Heart right ventricle (tissue), 16 donors: ENCODE data around the gene HOXC12. TPM values are rescaled to one million over a fixed set of nuclear protein-coding genes. Genes with fewer than 3 reads are reported as not detected.

Experiments used
- ATAC-seq, 8 donors: fragments of 200-7000 bp; cut with Tn5 transposase; one replicate each; pipeline ENCODE4 v1.9.1; 2020; ENCODE audit warnings: mild to moderate bottlenecking in 8 of 8, moderate library complexity in 8 of 8, moderate number of reproducible peaks in 1 of 8
- DNase-seq, 2 donors: peaks; one replicate each; pipeline ENCODE4 v3.0.0-alpha.2; 2020
- H3K27ac ChIP-seq, 10 donors: fragments of 200-600 bp; sonication (generic) in 2 of 10; one replicate each; pipeline versions ENCODE4 v1.5.0 to v1.8.0; 2020 to 2022; ENCODE audit warnings: mild to moderate bottlenecking in 3 of 10
- H3K27me3 ChIP-seq, 7 donors: fragments of 200-600 bp; one replicate each; pipeline ENCODE4 v1.8.0; 2021 to 2022; ENCODE audit warnings: mild to moderate bottlenecking in 2 of 7
- H3K36me3 ChIP-seq, 9 donors: fragments of 200-600 bp; sonication (generic) in 1 of 9; one replicate each; pipeline versions ENCODE4 v1.5.0 to v1.8.0; 2020 to 2022; ENCODE audit warnings: mild to moderate bottlenecking in 2 of 9
- H3K4me1 ChIP-seq, 9 donors: fragments of 200-600 bp; sonication (generic) in 1 of 9; one replicate each; pipeline versions ENCODE4 v1.5.0 to v1.8.0; 2020 to 2022; ENCODE audit warnings: mild to moderate bottlenecking in 4 of 9
- H3K4me3 ChIP-seq, 10 donors: fragments of 200-600 bp; sonication (generic) in 2 of 10; one replicate each; pipeline versions ENCODE4 v1.5.0 to v1.8.0; 2020 to 2022; ENCODE audit warnings: mild to moderate bottlenecking in 7 of 10, moderate library complexity in 2 of 10
- H3K9me3 ChIP-seq, 11 donors: fragments of 200-600 bp in 10 of 11; sonication (generic) in 2 of 11; one replicate each; pipeline versions ENCODE4 v1.5.0 to v1.8.0; 2013 to 2022; ENCODE audit warnings: mild to moderate bottlenecking in 2 of 11, control low read depth in 1 of 11, moderate library complexity in 1 of 11
- CTCF ChIP-seq, 9 donors: fragments of 200-600 bp; sonication (generic) in 2 of 9; IDR thresholded peaks; one replicate each; pipeline versions ENCODE4 v1.5.0 to v1.8.0; 2021 to 2022; ENCODE audit warnings: antibody characterized with exemption in 9 of 9, mild to moderate bottlenecking in 5 of 9, moderate library complexity in 1 of 9
- WGBS, 2 donors: extraction: QIAGEN DNeasy Blood & Tissue Kit; methylation state at CpG; one replicate each; pipeline ENCODE4 v1.1.7; 2013; ENCODE audit warnings: inconsistent platforms in 1 of 2; 5-methylcytosine and 5-hydroxymethylcytosine counted together
- intact Hi-C, 10 donors: fragments of 100-400 bp; cut with DNase I; formaldehyde crosslinking; loops; one replicate each; pipeline versions ENCODE4 v1.11.1 to v1.14.2; 2022
- polyA plus RNA-seq, 2 donors: library from polyadenylated mRNA; stranded (reverse); fragments of 200-250 nt; gene quantifications; one replicate each; pipeline ENCODE4 v1.2.3, GENCODE V29; 2013
- total RNA-seq, 10 donors: library from RNA; stranded (reverse); fragmentation: NEBNext Ultra II Directional in 3 of 10; extraction: Animal tissue kit (Norgen Biotek cat#: 25700) in 3 of 10; gene quantifications; one replicate each; pipeline versions ENCODE4 v1.2.1 to v1.2.4, GENCODE V29; 2021 to 2023
- donor health status: Arrhythmogenic right ventricular cardiomyopathy.
- donor health status: ischemic (EF 13 %, LVEDD 7.1; RV severe dilation, severe dysfunction).
- donor health status: healthy with polysubstance abuse.
- donor health status: DM: no; HTN: yes; CAD: no.
- donor health status: DM: no; HTN: no; CAD: no.
- donor health status: ischemic (EF 25% LVEDD 6.9; RV normal size, moderate dysfunction).
- donor health status: ischemic (EF 25% LVEDD 5.7; RV mildly dilated, moderate dysfunction).
- donor health status: healthy.
- donor health status: DM: yes; HTN: yes; CAD: no.
- donor health status: Ischemic cardiomyopathy.
- donor health status: ischemic (EF 35%, LVEDD 5.7; RV mildly dilated, moderate dysfunction).
- donor health status: nonischemic (EF 11% LVEDD 7.7; RV severe dilation, severe dysfunction).
- donor health status: DM: yes; HTN: yes; CAD: no.
- donor health status: PGD.
- donor health status: ischemic (EF 29% LVEDD 5.4; RV normal size, mild dysfunction).
- donor health status: nonischemic (EF 23%, LVEDD 6.1; RV moderate dilation, normal function).

The HOXC12 gene
- total and polyA plus RNA-seq, 12 donors, result not detected

- TF ChIP-seq CTCF (IDR thresholded peaks at IDR 0.05), result no peak
- ATAC-seq, result no peak
- no peaks in the 10 kb centered on the region for H3K36me3 ChIP-seq
- H3K27me3 ChIP-seq, result peaks cover 15 to 100% (median 100%) of the 10 kb centered on the region in 7 donors
- H3K4me1 ChIP-seq, result peaks cover 0 to 6% (median 0%) of the 10 kb centered on the region in 9 donors
- DNase-seq, result no peak
- no peak overlapping the region for H3K4me3 ChIP-seq
- intact Hi-C loops, result no loop called here
- 3 to 4% methylated on average over 45 of the region's 45 CpGs for WGBS, 2 donors
- H3K27ac ChIP-seq, result no peak overlapping the region
- H3K9me3 ChIP-seq, result peaks cover 0 to 3% (median 0%) of the 10 kb centered on the region in 11 donors
These were observed 27.3 kb upstream of the HOXC12 start for GRCh38 chr12:53927220-53928029.

GRCh38 chr12:53928054-53928835 lies 26.5 kb upstream of the HOXC12 start:
- Histone ChIP-seq H3K9me3 (peaks cover 0 to 3% (median 0%) of the 10 kb centered on the region in 11 donors), H3K4me3 (no peak overlapping the region), H3K36me3 (no peaks in the 10 kb centered on the region), H3K4me1 (peaks cover 0 to 6% (median 0%) of the 10 kb centered on the region in 9 donors), H3K27me3 (peaks cover 15 to 100% (median 100%) of the 10 kb centered on the region in 7 donors), H3K27ac (no peak overlapping the region)
- ATAC-seq (no peak), DNase-seq (no peak)
- WGBS, 2 donors, result 3% methylated on average over 31 of the region's 31 CpGs
- intact Hi-C loops, result no loop called here
- no peak for TF ChIP-seq CTCF (IDR thresholded peaks at IDR 0.05)

DNA sequence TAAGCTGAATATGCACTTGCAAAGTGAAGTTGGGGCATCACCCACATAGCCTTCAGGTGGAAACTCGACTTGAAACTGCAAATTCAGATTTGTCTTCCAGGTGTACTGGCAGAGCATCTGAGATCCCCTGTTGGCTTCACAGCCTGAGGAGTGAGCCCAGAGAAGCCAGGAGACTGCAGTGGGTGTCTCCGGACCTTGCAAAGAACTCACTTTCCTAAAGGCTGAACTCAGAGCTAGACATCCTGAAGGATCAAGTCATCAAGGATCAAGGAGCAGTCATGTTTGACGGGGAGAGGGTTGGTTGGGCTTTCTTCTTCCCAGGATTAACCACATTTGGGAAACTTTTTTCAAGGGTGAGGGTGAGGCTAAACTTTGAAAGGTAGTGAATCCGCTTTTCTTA lies 25.2 kb upstream of the HOXC12 start:
- WGBS, 2 donors, result 10 to 19% methylated on average over 4 of the region's 4 CpGs
- no peak for TF ChIP-seq CTCF (IDR thresholded peaks at IDR 0.05)
- Histone ChIP-seq H3K4me3 (no peak overlapping the region), H3K36me3 (no peaks in the 10 kb centered on the region), H3K27ac (no peak overlapping the region), H3K27me3 (peaks cover 21 to 100% (median 100%) of the 10 kb centered on the region in 7 donors), H3K9me3 (peaks cover 0 to 3% (median 0%) of the 10 kb centered on the region in 11 donors), H3K4me1 (peaks cover 0 to 6% (median 0%) of the 10 kb centered on the region in 9 donors)
- ATAC-seq (no peak), DNase-seq (no peak)
- intact Hi-C loops, result no loop called here

DNA sequence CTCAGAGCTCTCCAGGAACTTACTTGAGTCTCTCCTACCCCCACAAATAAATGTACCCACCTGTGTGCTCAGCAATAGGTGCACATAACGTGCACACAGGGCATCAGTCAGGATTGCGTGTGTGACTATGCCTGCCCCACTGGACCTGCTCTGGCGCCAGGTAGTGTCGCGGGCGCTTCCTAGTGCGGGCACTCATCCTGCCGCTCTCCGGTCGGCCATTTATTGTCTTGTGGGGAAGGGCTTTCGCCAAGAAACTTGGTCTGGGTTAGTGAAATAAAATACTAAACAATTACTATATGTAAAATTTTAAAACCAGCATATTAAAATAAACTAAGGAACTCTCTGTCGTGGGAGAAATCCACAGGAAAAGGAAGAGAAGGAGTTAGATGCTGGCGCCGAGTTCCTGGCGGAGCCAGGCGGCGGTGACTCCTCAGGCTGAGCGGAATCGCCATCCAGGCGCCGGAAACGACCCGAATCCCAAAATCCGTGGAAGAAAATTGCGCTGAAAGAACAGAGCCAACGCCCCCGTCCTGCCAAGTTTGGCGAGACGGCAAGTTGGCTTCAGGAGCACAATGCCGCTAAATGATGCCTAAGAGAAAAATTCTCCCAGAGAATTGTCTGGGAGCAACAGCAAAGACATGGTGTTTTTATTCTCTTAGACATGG lies 24.0 kb upstream of the HOXC12 start:
- no peak for ATAC-seq
- H3K4me3 ChIP-seq, result no peak overlapping the region
- DNase-seq, result no peak
- peaks cover 19 to 100% (median 100%) of the 10 kb centered on the region in 7 donors for H3K27me3 ChIP-seq
- no peak for TF ChIP-seq CTCF (IDR thresholded peaks at IDR 0.05)
- 4 to 5% methylated on average over 30 of the region's 30 CpGs for WGBS, 2 donors
- no peak overlapping the region for H3K27ac ChIP-seq
- no peaks in the 10 kb centered on the region for H3K9me3 ChIP-seq
- intact Hi-C loops, result no loop called here
- no peaks in the 10 kb centered on the region for H3K36me3 ChIP-seq
- H3K4me1 ChIP-seq, result peaks cover 0 to 10% (median 6%) of the 10 kb centered on the region in 9 donors
